Epidermal melanocyte (primary cell): ENCODE results near the gene DNAJA4.

Experiments used
- DNase-seq: peaks from one replicate; pipeline ENCODE4 v3.0.0; 2011; ENCODE audit warnings: low spot score; ENCODE audit not compliant: insufficient read length

The DNAJA4 gene

DNA sequence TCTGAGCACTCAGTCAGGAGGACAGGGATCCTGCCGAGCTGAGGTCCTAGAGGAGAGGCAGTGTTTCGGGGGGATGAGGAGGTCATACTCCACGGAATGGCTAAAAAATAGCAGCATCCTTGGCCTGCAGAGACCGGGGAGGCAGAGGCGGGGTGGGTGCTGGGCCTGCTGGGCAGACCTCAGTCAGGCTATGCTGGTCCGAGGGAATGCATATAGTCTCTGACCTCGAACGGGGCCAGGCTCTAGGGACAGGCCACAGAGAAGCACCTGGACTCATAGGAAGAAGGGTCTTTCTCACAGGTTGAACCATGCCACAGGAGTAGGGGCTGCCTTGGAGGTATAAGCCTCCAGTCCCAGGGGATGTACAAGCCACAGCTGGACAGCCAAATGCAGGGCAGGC lies 49.0 kb downstream of the DNAJA4 start:
- no peak for DNase-seq

- no peak for DNase-seq
Observed at GRCh38 chr15:78314181-78314581, 49.8 kb downstream of the DNAJA4 start.

DNA sequence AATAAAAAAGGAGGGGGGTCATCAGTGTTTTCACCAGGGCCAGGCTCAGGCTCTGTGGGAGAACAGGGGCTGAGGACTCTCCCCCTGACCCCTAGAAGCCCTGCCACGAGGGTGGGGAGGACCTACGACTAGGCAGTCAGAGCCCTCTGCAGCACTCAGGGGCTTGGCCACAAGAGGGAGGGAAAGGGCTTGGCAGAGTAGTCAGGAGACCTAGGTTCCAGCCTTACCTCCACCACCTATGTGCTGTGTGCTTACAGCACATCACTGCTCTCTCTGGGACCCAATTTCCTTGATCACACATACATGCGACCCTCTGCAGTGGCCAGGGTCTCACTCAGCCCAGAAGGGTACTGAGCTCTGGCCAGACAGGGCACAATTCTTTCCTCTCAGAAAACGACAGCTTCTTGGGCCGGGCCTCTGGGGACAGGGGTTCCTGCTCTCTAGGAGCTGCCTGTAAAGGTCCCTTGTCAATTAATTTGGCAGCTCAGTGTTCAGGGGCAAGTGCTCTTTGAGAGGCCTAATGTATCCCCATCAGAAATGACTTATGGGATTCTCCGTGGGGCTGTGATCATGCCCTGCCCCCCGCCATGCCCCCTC lies 51.4 kb downstream of the DNAJA4 start:
- DNase-seq, result no peak

- DNase-seq, result no peak
Observed at GRCh38 chr15:78316283-78317083, 52.1 kb downstream of the DNAJA4 start.

DNA sequence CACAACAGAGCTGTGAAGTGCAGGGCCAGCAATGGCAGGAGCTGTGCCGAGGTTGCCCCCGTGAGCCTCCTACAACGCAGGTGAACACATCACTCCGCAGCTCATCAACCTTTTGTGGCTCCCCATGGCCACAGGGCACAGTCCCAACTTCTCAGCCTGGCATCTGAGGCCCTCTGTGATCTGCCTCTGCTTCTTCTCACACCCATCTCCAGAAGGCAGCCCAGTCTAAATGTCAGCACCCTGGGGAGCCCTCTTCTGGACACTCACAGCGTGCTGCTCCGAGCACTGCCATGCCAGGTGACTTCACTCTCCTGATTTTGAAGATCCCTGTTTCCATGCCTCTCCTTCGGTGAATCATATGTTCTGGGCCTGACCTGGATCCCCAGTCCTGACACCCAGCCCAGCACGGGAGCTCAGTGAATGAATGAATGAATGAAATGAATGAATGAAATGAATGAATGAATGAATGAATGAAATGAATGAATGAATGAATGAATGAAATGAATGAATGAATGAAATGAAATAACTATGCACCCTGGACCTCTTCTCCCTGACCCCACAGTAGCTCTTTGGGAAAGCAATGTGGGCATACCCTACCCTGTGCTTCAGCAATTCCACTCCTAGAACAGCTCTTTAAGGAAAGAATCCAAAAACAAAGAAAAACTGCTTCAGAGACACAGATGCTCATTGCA lies 52.9 kb downstream of the DNAJA4 start:
- DNase-seq, result no peak

- DNase-seq, result no peak
Observed at GRCh38 chr15:78319588-78319987, 55.2 kb downstream of the DNAJA4 start.

DNA sequence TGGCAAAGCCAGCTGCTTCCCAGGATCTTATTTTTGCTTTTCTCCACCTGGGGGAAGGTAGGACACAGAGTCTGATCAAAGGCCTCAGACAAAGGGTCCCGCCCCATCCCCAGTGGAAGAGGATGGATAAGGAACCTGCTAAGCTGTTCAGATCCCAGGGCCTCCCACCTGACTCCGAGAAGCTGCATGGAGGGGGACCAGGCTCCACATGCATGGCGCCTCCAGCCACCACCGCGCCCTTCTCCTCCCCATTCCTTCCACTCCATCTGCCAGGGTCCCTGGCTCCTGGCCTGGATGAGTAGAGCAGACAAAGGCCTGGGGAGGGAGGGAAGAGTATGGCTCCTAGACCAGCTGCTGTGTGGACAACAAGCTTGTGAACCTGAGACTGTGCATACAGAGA lies 55.8 kb downstream of the DNAJA4 start:
- DNase-seq, result no peak

GRCh38 chr15:78321041-78321570 lies 56.7 kb downstream of the DNAJA4 start:
- DNase-seq, result no peak

DNA sequence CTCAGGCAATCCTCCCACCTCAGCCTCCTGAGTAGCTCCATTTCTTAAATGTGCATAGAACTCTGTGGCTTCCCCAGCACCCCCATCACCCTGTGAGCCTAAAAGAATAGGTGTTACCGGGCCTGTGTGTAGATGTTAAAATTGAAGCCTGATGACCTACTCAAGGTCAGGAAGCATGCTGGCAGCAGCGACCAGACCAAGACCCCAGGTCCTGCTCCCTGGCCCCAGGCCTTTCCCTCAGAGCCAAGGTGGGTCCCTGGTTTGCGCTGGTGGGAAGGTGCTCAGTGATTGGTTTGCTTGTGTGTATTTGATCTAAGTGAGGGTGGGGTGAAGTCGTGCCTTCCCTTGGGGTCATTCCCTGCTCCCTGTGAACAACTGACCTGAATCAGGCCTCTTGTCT lies 57.4 kb downstream of the DNAJA4 start:
- DNase-seq, result no peak

DNA sequence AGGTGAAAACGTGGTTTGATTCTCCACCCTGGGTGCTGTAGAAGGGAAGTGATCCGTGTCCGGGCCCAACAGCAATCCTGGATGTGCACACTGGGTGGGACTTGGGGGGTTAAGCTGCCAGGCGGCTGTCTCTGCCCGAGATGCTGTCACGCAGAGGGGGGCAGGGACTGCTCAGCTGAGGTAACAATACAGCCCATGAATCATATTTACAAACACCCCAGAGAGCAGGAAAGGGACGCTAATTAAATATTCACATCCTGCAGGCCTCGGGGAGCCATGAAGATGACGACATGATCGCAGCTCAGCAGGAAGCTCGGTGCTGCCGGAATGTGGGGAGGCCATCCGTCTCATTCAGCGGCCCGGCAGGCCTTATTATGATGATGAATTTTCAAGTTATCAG lies 57.9 kb downstream of the DNAJA4 start:
- no peak for DNase-seq

- no peak for DNase-seq
Observed at GRCh38 chr15:78322724-78323521, 58.6 kb downstream of the DNAJA4 start.

DNA sequence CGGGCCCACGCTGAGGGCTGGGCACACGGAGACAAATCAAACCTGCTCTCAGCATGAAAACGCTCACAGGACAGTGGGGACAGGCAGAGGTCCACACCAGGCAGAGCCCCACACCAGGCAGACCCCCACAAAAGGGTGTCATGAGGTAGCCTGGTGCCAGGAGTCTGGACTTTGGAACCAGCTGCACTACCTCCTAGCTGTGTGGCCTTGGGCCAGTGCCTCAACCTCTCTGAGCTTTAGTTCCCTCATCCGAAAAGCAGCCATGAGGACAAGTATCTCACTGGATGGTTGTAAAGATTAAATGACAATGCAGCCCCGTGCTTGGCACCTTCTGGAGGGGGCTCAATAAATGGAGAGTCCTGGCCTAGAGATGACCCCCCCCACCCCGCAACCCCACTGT lies 59.3 kb downstream of the DNAJA4 start:
- DNase-seq, result no peak

GRCh38 chr15:78324144-78324543 lies 59.8 kb downstream of the DNAJA4 start:
- no peak for DNase-seq

GRCh38 chr15:78325092-78325843 lies 60.9 kb downstream of the DNAJA4 start:
- no peak for DNase-seq

- peak; percentile 62 for DNase-seq
Observed at GRCh38 chr15:78327466-78327865, 63.1 kb downstream of the DNAJA4 start.

GRCh38 chr15:78329625-78330024 lies 65.3 kb downstream of the DNAJA4 start:
- no peak for DNase-seq
